Stimulated activated CD8-positive, alpha-beta memory T cell treated with anti-CD3 and anti-CD28 coated beads, Interleukin-15, amount 100 ng/mL, for 1 hour (primary cell): ENCODE measurements around the gene FKBP7.
"Not testable (repeated sequence)": the region's sequence is repeated elsewhere in the genome, so short reads cannot be mapped to it uniquely, and the experiment has no call there.

Experiments used
- DNase-seq: peaks from one replicate; pipeline ENCODE4 v3.0.0-alpha.2; 2020; ENCODE audit warnings: low read depth

FKBP7 gene

DNA sequence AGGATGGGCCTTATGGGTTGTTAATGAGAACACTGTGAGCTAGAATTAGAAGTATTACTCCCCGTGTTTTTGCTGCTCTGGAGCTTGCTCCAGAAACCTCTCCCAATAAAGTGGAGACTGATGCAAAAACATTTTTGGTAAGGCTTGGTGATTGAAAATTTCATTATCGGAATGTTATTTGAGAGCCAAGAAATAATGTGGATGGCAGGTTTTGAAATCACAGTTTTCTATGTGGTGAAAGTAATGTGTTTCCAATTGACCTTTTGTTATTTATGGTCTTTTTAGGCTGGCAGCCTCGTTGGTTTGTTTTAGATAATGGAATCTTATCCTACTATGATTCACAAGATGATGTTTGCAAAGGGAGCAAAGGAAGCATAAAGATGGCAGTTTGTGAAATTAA lies 7.0 kb upstream of the FKBP7 start:
- no peak for DNase-seq

DNA sequence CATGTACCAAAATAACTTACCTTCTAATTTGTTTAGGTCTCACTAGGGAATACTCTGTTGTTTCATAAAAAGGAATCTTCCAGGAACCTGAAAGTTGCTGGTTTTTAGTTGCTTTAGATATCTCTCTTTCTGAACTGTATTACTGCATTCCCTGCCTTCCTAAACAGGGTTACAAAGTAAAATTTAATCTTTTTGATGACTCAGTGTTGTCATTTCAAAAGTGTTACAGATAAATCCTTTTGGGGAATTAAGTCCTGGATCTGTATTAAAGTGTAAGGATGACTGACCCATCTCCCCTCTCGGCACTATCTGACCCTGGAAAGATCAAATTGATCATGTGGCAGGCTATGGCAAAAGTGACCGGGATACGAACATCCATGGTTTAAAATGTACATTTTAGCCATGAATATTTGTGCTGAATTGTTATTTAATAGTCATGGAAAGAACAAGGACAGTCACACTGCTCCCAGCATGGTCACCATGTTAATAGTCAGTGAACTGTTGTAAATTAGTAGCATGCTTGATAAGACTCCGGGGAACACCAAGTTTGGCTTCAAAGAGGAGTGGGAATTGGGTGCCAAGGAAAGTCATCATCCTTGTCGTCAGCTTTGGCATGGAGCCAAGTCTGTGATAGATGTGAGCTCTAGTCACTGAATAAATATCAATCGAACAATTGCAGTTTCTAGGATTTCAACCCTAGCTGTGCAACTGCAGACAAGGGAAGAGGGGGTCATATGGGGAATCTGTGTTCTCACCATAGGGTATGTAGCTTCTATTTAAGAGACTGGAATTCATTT lies 6.0 kb upstream of the FKBP7 start:
- DNase-seq, result no peak

GRCh38 chr2:178482437-178482836 lies 4.0 kb upstream of the FKBP7 start:
- DNase-seq, result no peak

DNA sequence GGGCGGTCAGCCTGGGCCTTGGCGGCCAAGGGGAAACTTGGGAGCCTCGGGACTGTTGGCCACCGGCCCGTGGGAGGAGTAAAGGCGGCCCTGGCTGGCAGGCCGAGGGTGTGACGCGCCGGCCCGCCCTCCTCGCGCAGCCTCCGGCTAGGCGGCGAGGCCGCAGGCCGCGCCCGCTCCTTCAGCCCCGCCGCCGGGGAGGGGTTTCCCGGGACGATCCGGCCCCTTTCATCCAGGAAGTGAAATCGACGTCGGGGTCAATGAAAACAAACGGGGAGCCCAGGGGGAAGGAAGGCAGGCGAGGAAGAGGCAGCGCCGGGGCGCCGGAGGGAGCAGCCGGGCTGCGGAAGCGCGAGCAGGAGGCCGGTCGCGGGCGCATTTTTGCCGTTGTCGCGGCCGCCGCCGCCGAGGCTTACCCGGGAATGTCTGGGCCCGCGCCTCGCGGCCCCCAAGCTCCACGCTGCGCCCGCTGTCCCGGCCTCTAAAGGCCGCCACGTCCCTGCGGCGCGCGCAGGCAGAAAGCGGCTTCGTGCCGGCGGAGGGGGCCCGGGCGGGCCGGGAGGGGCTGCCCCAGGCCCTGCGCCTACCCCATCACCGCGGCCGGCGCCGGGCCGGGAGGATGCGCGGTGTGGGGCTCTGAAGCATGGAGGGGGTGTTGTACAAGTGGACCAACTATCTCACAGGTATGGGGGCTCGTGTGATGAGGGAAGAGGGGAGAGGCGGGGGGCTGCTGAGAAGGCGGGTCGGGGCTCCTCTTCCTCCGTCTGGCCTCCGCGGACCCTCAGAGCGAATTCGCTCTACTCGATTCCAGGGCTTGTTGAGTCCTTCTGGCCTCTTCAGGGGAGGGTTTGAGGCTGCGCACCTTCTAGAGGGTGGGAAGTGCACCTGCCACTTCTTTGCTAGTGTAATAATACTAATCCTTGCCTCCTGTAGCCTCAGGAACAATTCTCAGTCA lies 2.1 kb upstream of the FKBP7 start, which contains the start of gene PLEKHA3:
Gene PLEKHA3 (plus strand): TSS at position 231 of the 955 bp plus-strand sequence. CDS start 413 bp downstream, at position 644.
- peak; percentile 35 for DNase-seq

DNA sequence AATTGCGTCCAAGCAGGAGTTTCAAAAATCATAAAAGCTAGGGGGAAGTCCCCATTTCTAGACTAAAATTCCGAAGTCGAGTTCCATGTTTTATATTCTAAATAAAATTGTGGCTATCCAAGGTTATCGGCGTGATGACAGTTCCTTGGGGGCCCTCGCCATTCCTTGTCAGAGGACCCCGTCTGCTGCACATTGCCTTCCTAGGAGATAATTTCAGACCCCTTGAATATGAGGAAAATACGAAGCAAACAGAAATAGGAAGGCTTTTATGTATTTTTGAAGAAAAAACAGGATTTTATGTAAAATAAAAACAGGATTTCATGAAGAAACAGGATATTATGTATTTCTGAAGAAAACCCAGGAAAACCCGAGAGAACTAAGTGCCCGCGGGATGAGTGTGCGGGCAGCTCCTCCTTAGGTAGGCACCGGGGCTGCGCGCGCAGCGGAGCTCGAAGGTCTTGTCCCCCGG lies 1.4 kb upstream of the FKBP7 start:
- no peak for DNase-seq

DNA sequence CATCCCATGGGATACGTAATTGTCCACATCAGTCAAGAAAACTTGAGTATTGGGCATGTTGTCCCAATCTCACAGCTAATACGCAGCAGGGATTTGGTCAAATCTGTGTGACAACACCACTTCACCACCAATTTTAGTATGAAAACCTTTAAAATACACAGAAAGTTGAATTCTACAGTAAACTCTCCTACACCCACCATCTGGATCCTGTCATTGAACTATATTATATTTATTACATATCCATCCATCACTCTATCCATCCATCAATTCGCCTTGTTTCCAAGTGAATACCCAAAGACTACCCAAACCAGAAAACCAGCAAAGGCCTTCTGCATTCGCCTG lies 846 bp upstream of the FKBP7 start:
- DNase-seq, result no peak

- no peak for DNase-seq
These were observed 316 bp downstream of the FKBP7 start for GRCh38 chr2:178478130-178478438.

GRCh38 chr2:178477443-178478129 lies 814 bp downstream of the FKBP7 start:
- no peak for DNase-seq

GRCh38 chr2:178476477-178476876 lies 1.9 kb downstream of the FKBP7 start:
- DNase-seq, result no peak

GRCh38 chr2:178474560-178474959 lies 3.8 kb downstream of the FKBP7 start:
- DNase-seq, result no peak

DNA sequence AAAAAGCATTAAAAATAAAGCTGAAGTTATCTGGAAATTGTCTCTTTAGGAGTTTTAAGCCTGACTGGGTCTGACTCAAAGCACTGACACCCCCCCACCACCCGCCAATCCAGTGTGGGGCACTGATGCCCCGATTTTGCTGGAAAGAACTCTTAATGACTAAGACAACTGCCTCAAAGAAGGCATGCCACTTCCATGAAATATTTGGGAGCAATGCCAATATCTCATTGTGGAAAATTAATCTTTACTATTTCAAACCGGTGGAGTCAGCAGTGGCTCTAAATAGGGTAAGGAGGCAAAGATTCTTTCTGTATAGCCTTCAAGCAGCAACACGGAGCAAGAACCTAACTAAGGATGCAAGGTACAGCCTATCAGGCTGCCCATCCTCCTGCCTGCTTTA lies 4.5 kb downstream of the FKBP7 start:
- DNase-seq, result no peak

GRCh38 chr2:178473373-178473772 lies 5.0 kb downstream of the FKBP7 start:
- DNase-seq, result no peak

DNA sequence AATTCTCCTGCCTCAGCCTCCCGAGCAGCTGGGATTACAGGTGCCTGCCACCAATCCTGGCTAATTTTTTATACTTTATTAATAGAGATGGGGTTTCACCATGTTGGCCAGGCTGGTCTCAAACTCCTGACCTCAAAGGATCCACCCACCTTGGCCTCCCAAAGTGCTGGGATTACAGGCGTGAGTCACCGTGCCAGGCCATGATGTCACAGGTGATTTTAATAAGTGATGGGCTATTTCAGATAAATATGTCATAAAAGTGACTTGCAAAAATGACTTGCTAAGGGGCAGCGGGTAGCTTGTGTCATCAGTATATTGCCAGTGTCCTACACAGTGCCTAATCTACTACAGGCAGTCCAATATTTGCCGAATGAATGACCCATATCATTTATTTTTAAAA lies 7.1 kb downstream of the FKBP7 start:
- not testable (repeated sequence) for DNase-seq

- no peak for DNase-seq
These were observed 9.1 kb downstream of the FKBP7 start for GRCh38 chr2:178469219-178469849.

GRCh38 chr2:178457390-178457886 lies 21.0 kb downstream of the FKBP7 start:
- DNase-seq, result no peak

DNA sequence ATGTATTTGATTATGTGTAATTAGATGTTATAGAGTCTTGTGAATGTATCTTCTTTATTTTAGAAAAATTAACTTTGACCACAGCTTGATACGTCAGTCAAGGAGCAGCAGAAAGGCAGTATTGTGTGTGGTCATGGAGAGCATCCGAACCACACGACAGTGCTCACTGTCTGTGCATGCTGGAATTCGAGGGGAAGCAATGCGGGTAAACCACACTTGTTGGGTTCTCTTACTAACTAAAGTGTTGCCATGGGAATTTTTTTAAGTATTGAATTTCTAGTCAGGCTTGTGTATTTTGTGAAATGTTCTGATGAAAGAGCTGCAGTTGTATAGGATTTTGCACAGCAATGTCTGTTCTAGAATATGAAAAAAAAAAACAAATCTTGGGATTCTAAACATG lies 22.5 kb downstream of the FKBP7 start:
- no peak for DNase-seq

DNA sequence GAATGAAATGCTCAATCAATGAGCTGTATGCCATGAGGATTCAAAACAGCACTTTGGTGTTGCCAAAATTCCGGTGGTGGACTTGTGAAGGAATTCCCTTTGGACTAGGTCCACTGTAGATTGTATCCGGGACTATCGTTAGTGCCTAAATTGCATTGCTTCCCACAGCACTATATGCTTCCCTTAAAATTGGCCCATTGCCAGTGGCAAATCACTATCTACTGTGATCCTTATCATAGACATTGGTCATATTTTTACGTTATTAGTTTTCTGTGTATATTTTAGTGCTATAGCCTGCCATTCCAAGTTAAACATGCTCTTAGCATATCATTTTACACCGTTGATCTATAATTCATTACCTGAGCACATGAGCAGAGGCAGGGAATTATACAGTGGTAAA lies 25.5 kb downstream of the FKBP7 start:
- no peak for DNase-seq

- DNase-seq, result no peak
These were observed 26.1 kb downstream of the FKBP7 start for GRCh38 chr2:178452334-178452733.

DNA sequence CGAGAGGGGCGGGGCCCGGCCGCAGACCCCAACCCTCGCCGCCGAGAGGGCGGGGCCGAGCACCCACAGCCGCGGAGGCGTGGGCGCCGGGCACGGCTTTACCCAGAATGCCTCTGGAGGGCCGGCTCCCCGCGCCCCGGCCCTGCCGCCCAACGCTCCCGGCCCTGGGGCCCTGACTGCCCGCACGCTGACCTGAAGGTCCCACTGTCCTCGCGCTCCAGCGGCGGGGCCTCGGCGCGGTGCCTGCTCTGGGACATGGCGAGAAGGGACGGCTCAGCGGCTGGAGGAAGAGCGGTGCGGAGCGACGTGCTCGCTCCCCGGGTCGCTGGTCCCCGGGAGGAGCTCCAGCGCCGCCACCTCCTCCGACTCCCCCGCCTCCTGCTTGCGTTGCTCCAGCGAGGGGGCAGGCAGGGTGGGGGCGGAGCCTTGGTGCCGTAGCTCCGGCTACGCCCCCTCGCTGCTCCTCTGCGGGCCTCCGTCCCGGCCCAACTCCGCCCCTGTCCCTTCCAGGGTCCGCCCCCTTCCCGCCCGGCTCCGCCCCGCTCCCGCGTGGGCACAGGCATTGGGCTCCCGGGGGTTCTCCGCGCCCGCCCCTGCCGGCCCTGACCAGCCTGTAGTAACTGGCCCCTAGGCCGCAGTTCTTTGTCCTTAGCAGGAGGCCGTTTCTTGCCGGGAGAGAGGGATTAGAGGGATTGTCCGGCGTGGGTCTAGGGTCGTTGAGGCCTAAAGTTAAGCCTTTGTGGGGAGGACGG lies 27.4 kb downstream of the FKBP7 start, which contains the start of the genes PJVK and PRKRA:
Gene PJVK (plus strand): TSS at position 605 of the 752 bp plus-strand sequence. CDS start 2,032 bp downstream, outside the sequence.
Gene PRKRA (minus strand): TSS at position 402 of the 752 bp plus-strand sequence. CDS start 145 bp downstream, at position 257.
- DNase-seq, result peak; percentile 87

- peak; percentile 49 for DNase-seq
These were observed 28.0 kb downstream of the FKBP7 start for GRCh38 chr2:178450524-178450773.
